Panc1 (cell line): ENCODE data around the gene OR2T29. TPM values are rescaled to one million over a fixed set of nuclear protein-coding genes. Genes with fewer than 3 reads are reported as not detected.

Experiments
- ATAC-seq: fragments of 200-7000 bp; cut with Tn5 transposase; 2 replicates; pipeline ENCODE4 v1.9.1; 2020; ENCODE audit warnings: mild to moderate bottlenecking, moderate library complexity
- BruUV-seq: library from RNA; stranded (reverse); fragments of 400-500 nt; replicated peaks from 2 replicates; lab custom pipeline; 2021; lab: Mats Ljungman, UMichigan
- CTCF ChIA-PET: fragments of 300-600 bp; sonication (Branson Sonifier 250); formaldehyde crosslinking; loops from one replicate; lab custom pipeline; 2022; ENCODE audit warnings: antibody characterized with exemption; lab: Charles Lee
- POLR2A ChIA-PET: fragments of 300-600 bp; sonication (Branson Sonifier 250); formaldehyde crosslinking; loops from one replicate; lab custom pipeline; 2022; ENCODE audit warnings: antibody characterized with exemption; lab: Charles Lee
- DNase-seq: peaks from one replicate; pipeline ENCODE4 v3.0.0-alpha.2; 2010; ENCODE audit warnings: low read depth, low spot score
- H3K27ac ChIP-seq: 2 replicates; pipeline ENCODE4 v1.5.1; 2011; ENCODE audit warnings: mild to moderate bottlenecking, low read length, inconsistent platforms
- H3K27me3 ChIP-seq: fragments of 200-500 bp; sonication (Bioruptor generic); 2 replicates; pipeline ENCODE4 v1.6.0; 2014; ENCODE audit warnings: low read length, inconsistent platforms; ENCODE audit not compliant: control insufficient read depth, insufficient read depth
- H3K36me3 ChIP-seq: fragments of 200-500 bp; sonication (Bioruptor generic); 2 replicates; pipeline ENCODE4 v1.5.1; 2014; ENCODE audit warnings: inconsistent platforms, mild to moderate bottlenecking, low read length, moderate library complexity; ENCODE audit not compliant: control insufficient read depth, insufficient read depth
- H3K4me1 ChIP-seq: 2 replicates; pipeline ENCODE4 v1.5.1; 2011; ENCODE audit warnings: inconsistent platforms, mild to moderate bottlenecking, low read length, moderate library complexity; ENCODE audit not compliant: control insufficient read depth, insufficient read depth
- H3K4me3 ChIP-seq, 2 experiments: 2 replicates each; pipeline ENCODE4 v1.5.1; 2011 to 2012; ENCODE audit warnings: low read depth in 2 of 2, low read length in 2 of 2, mild to moderate bottlenecking in 2 of 2, inconsistent platforms in 1 of 2, moderate library complexity in 1 of 2
- H3K9me3 ChIP-seq: fragments of 200-500 bp; sonication (Bioruptor generic); 2 replicates; pipeline ENCODE4 v1.5.1; 2014; ENCODE audit warnings: low read depth, mild to moderate bottlenecking, inconsistent platforms, low read length, moderate library complexity; ENCODE audit not compliant: control insufficient read depth, insufficient read depth
- POLR2AphosphoS5 ChIP-seq: IDR thresholded peaks from 2 replicates; pipeline ENCODE4 v1.6.1; 2012; ENCODE audit warnings: mild to moderate bottlenecking, low read depth, low read length, moderate library complexity
- REST ChIP-seq, 2 experiments: IDR thresholded peaks; 2 replicates each; pipeline ENCODE4 v1.6.1; 2011 to 2012; ENCODE audit warnings: low read depth in 2 of 2, control low read depth in 1 of 2, low read length in 1 of 2, mild to moderate bottlenecking in 1 of 2, moderate library complexity in 1 of 2; ENCODE audit not compliant: insufficient read depth in 1 of 2
- SIN3A ChIP-seq: IDR thresholded peaks from 2 replicates; pipeline ENCODE4 v1.6.1; 2012; ENCODE audit warnings: low read depth, mild to moderate bottlenecking, low read length, moderate library complexity, borderline replicate concordance; ENCODE audit not compliant: insufficient read depth
- TCF7L2 ChIP-seq: IDR thresholded peaks from 2 replicates; pipeline ENCODE4 v1.6.1; 2011; ENCODE audit warnings: mild to moderate bottlenecking, low read depth, low read length, inconsistent platforms
- in situ Hi-C: cut with HindIII; loops from 2 replicates; pipeline ENCODE4 v1.10.0; 2016; ENCODE audit warnings: low sequenced_read_pairs, low pct_unique_long_range_greater_than_20kb
- intact Hi-C: fragments of 100-400 bp; cut with micrococcal nuclease; formaldehyde crosslinking; loops from one replicate; pipeline ENCODE4 v1.10.0; 2022; ENCODE audit not compliant: unreplicated experiment
- total RNA-seq: library from RNA; stranded (reverse); gene quantifications from one replicate; pipeline ENCODE4 v1.2.1, GENCODE V29; 2021; ENCODE audit not compliant: unreplicated experiment
- TF ChIP-seq, protein P1 (sequence below): fragments of 450-650 bp; IDR thresholded peaks from 2 replicates; pipeline ENCODE4 v1.5.1; 2017; ENCODE audit warnings: mild to moderate bottlenecking

The OR2T29 gene
- total RNA-seq, 1 experiment from 2014 or later, result not detected

DNA sequence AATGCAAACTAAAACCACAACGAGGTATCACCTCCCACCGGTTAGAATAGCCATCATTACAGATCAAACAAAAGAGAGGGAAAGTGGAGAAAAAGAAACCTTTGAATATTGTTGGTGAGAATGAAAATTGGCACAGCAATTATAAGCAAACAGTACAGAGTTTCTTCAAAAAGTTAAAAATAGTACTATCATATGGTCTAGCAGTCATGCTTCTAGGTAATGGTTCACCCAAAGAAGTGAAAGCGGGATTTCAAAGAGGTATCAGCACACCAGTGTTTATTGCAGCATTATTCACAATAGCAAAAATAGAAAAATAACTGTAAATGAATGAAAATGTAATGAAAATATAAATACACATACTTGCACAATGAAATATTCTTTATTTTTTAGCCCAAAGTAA, 26.8 kb upstream of the OR2T29 start:
- TF ChIP-seq POLR2AphosphoS5 (no peak), REST (IDR thresholded peaks at IDR 0.05; ENCODE audit: insufficient read depth in 1 of 2, low read depth in 2 of 2, low read length in 1 of 2) (no peak), TCF7L2 (no peak), SIN3A (no peak)
- TF ChIP-seq, protein P1, sequence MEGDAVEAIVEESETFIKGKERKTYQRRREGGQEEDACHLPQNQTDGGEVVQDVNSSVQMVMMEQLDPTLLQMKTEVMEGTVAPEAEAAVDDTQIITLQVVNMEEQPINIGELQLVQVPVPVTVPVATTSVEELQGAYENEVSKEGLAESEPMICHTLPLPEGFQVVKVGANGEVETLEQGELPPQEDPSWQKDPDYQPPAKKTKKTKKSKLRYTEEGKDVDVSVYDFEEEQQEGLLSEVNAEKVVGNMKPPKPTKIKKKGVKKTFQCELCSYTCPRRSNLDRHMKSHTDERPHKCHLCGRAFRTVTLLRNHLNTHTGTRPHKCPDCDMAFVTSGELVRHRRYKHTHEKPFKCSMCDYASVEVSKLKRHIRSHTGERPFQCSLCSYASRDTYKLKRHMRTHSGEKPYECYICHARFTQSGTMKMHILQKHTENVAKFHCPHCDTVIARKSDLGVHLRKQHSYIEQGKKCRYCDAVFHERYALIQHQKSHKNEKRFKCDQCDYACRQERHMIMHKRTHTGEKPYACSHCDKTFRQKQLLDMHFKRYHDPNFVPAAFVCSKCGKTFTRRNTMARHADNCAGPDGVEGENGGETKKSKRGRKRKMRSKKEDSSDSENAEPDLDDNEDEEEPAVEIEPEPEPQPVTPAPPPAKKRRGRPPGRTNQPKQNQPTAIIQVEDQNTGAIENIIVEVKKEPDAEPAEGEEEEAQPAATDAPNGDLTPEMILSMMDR, result no peak
- Histone ChIP-seq H3K4me3 (no peak overlapping the region), H3K27me3 (no peaks in the 10 kb centered on the region), H3K36me3 (no peaks in the 10 kb centered on the region), H3K4me1 (no peaks in the 10 kb centered on the region), H3K9me3 (peaks cover 4% of the 10 kb centered on the region; the same call in 1 of the 2 replicates), H3K27ac (no peak overlapping the region)
- CTCF ChIA-PET, result no interaction called here
- DNase-seq (no peak), ATAC-seq (no peak)
- BruUV-seq, result no TSS peak
- POLR2A ChIA-PET, result no interaction called here
- intact Hi-C loops, result no loop called here
- in situ Hi-C loops, result no loop called here

- Histone ChIP-seq H3K4me1 (no peaks in the 10 kb centered on the region), H3K27me3 (no peaks in the 10 kb centered on the region), H3K4me3 (no peak overlapping the region), H3K27ac (no peak overlapping the region), H3K36me3 (no peaks in the 10 kb centered on the region), H3K9me3 (peaks cover 4% of the 10 kb centered on the region; the same call in 1 of the 2 replicates)
- no peak for ATAC-seq
- CTCF ChIA-PET, result no interaction called here
- TF ChIP-seq SIN3A (no peak), TCF7L2 (no peak), POLR2AphosphoS5 (no peak), REST (IDR thresholded peaks at IDR 0.05; ENCODE audit: insufficient read depth in 1 of 2, low read depth in 2 of 2, low read length in 1 of 2) (no peak)
- TF ChIP-seq, protein P1, result no peak
- POLR2A ChIA-PET, result no interaction called here
- no peak for DNase-seq
- intact Hi-C loops, result no loop called here
- in situ Hi-C loops, result no loop called here
- no TSS peak for BruUV-seq
Observed at GRCh38 chr1:248585266-248585665, 22.7 kb upstream of the OR2T29 start.
